Colonic mucosa (tissue), 4 donors: ENCODE results near the gene SPAG6. TPM values are rescaled to one million over a fixed set of nuclear protein-coding genes. Genes with fewer than 3 reads are reported as not detected.

Experiments
- DNase-seq: peaks from one replicate; pipeline ENCODE4 v3.0.0-alpha.2; 2020
- H3K27ac ChIP-seq: fragments of 200-600 bp; one replicate; pipeline ENCODE4 v1.8.0; 2021
- H3K27me3 ChIP-seq: fragments of 200-600 bp; one replicate; pipeline ENCODE4 v1.8.0; 2021
- H3K36me3 ChIP-seq: fragments of 200-600 bp; one replicate; pipeline ENCODE4 v1.8.0; 2021
- H3K4me1 ChIP-seq: fragments of 200-600 bp; one replicate; pipeline ENCODE4 v1.8.0; 2021; ENCODE audit warnings: mild to moderate bottlenecking
- H3K4me3 ChIP-seq: fragments of 200-600 bp; one replicate; pipeline ENCODE4 v1.8.0; 2021
- H3K9ac ChIP-seq, 2 donors: one replicate each; pipeline ENCODE4 v1.7.0; 2013; ENCODE audit warnings: control low read depth in 2 of 2, low read depth in 2 of 2, low read length in 2 of 2
- H3K9me3 ChIP-seq: fragments of 200-600 bp; one replicate; pipeline ENCODE4 v1.8.0; 2021
- intact Hi-C: fragments of 100-400 bp; cut with DNase I; formaldehyde crosslinking; loops from one replicate; pipeline ENCODE4 v1.14.1; 2022
- total RNA-seq, 2 donors: library from RNA; stranded (reverse); fragmentation: NEBNext Ultra II Directional in 1 of 2; extraction: Animal tissue kit (Norgen Biotek cat#: 25700) in 1 of 2; gene quantifications; one replicate each; pipeline ENCODE4 v1.2.1, GENCODE V29; 2021
- TF ChIP-seq, protein P1 (sequence below): fragments of 200-600 bp; IDR thresholded peaks from one replicate; pipeline ENCODE4 v1.8.0; 2022; ENCODE audit warnings: antibody characterized with exemption, mild to moderate bottlenecking
- donor health status: healthy.
- donor health status: DM: no; HTN: no; CAD: no.
- donor health status: DM: no; HTN: no; CAD: no.

SPAG6 gene
- total RNA-seq, 2 donors from 2014 or later = not detected

GRCh38 chr10:22368981-22369380 is 23.7 kb downstream of the SPAG6 start:
- Histone ChIP-seq H3K27me3 (no peaks in the 10 kb centered on the region), H3K4me1 (no peaks in the 10 kb centered on the region), H3K27ac (no peak overlapping the region), H3K4me3 (no peak overlapping the region), H3K9me3 (no peaks in the 10 kb centered on the region), H3K36me3 (no peaks in the 10 kb centered on the region), H3K9ac (no peak overlapping the region)
- DNase-seq = no peak
- intact Hi-C loops = no loop called here
- TF ChIP-seq, protein P1, sequence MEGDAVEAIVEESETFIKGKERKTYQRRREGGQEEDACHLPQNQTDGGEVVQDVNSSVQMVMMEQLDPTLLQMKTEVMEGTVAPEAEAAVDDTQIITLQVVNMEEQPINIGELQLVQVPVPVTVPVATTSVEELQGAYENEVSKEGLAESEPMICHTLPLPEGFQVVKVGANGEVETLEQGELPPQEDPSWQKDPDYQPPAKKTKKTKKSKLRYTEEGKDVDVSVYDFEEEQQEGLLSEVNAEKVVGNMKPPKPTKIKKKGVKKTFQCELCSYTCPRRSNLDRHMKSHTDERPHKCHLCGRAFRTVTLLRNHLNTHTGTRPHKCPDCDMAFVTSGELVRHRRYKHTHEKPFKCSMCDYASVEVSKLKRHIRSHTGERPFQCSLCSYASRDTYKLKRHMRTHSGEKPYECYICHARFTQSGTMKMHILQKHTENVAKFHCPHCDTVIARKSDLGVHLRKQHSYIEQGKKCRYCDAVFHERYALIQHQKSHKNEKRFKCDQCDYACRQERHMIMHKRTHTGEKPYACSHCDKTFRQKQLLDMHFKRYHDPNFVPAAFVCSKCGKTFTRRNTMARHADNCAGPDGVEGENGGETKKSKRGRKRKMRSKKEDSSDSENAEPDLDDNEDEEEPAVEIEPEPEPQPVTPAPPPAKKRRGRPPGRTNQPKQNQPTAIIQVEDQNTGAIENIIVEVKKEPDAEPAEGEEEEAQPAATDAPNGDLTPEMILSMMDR = no peak

DNA sequence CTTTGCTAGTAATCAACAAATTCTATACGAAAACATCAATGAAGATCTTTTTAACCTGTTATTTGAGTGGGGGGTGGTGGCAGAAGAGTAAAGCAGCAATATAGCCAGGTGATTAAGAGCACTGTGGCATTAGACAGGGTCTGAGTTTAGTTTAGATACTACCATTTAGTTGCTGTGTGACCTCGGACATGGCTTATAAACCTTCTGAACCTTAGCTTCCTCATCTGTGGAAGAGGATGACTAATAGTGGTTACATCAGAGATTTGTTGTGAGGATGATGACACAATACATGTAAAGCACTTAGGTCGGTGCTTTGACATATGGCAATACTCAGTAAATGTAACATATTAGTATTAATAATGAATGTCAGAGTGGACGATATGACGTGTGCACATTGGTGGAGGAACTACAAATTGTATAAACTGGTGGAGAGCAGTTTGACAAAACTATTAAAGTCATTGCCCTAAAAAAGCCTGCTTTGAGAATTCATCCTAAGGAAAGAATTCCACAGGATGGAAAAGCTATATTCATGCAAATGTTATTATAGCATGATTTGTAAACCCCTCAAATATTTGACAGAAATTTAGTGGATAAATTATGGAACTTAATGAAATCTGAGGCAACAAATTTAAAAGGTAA is 24.3 kb downstream of the SPAG6 start:
- Histone ChIP-seq H3K9ac (no peak overlapping the region), H3K27ac (no peak overlapping the region), H3K36me3 (no peaks in the 10 kb centered on the region), H3K4me1 (no peaks in the 10 kb centered on the region), H3K9me3 (no peaks in the 10 kb centered on the region), H3K4me3 (no peak overlapping the region), H3K27me3 (no peaks in the 10 kb centered on the region)
- DNase-seq = no peak
- TF ChIP-seq, protein P1 = no peak
- intact Hi-C loops = no loop called here

GRCh38 chr10:22370320-22370719 is 25.0 kb downstream of the SPAG6 start:
- Histone ChIP-seq H3K36me3 (no peaks in the 10 kb centered on the region), H3K4me1 (no peaks in the 10 kb centered on the region)

GRCh38 chr10:22372298-22372697 is 27.0 kb downstream of the SPAG6 start:
- no peak for DNase-seq
- H3K27me3 ChIP-seq = no peaks in the 10 kb centered on the region
- H3K36me3 ChIP-seq = no peaks in the 10 kb centered on the region
- intact Hi-C loops = no loop called here
- TF ChIP-seq, protein P1 = no peak
- H3K9ac ChIP-seq = no peak overlapping the region
- H3K4me1 ChIP-seq = no peaks in the 10 kb centered on the region
- H3K27ac ChIP-seq = no peak overlapping the region
- no peak overlapping the region for H3K4me3 ChIP-seq
- no peaks in the 10 kb centered on the region for H3K9me3 ChIP-seq

More at GRCh38 chr10:22370320-22370719, 25.0 kb downstream of the SPAG6 start:
- Histone ChIP-seq H3K9me3 (no peaks in the 10 kb centered on the region), H3K27me3 (no peaks in the 10 kb centered on the region), H3K27ac (no peak overlapping the region), H3K4me3 (no peak overlapping the region), H3K9ac (no peak overlapping the region)
- TF ChIP-seq, protein P1 = no peak
- DNase-seq = no peak
- intact Hi-C loops = no loop called here

- Histone ChIP-seq H3K27me3 (no peaks in the 10 kb centered on the region), H3K9me3 (no peaks in the 10 kb centered on the region), H3K4me1 (no peaks in the 10 kb centered on the region), H3K36me3 (no peaks in the 10 kb centered on the region), H3K27ac (no peak overlapping the region), H3K4me3 (no peak overlapping the region), H3K9ac (no peak overlapping the region)
- TF ChIP-seq, protein P1 = no peak
- intact Hi-C loops = no loop called here
- DNase-seq = no peak
These were observed 27.6 kb downstream of the SPAG6 start for GRCh38 chr10:22372917-22373316.
